GM23338 (cell line): ENCODE results near the gene CASKIN2. TPM values are rescaled to one million over a fixed set of nuclear protein-coding genes. Genes with fewer than 3 reads are reported as not detected.

Experiments used
- ATAC-seq: fragments of 200-7000 bp; cut with Tn5 transposase; 3 replicates; pipeline ENCODE4 v1.9.1; 2020
- DNase-seq: peaks from one replicate; pipeline ENCODE4 v3.0.0-alpha.2; 2015; ENCODE audit warnings: low spot score
- H2AFZ ChIP-seq: fragments of 200-600 bp; sonication (generic); 2 replicates; pipeline ENCODE4 v1.8.0; 2016; ENCODE audit warnings: antibody characterized with exemption, mild to moderate bottlenecking, moderate library complexity
- H3F3A ChIP-seq: fragments of 200-600 bp; sonication (generic); replicated peaks from 2 replicates; pipeline ENCODE4 v1.8.0; 2017; ENCODE audit warnings: antibody characterized with exemption, mixed run types, low read depth
- H3K27ac ChIP-seq: fragments of 200-600 bp; sonication (generic); 2 replicates; pipeline ENCODE4 v1.6.1; 2016; ENCODE audit warnings: low read depth
- H3K27me3 ChIP-seq: fragments of 200-600 bp; sonication (generic); 2 replicates; pipeline ENCODE4 v1.8.0; 2016; ENCODE audit warnings: mild to moderate bottlenecking, mixed run types, moderate library complexity; ENCODE audit not compliant: insufficient read depth
- H3K36me3 ChIP-seq: fragments of 200-600 bp; sonication (generic); 2 replicates; pipeline ENCODE4 v1.8.0; 2016; ENCODE audit warnings: mild to moderate bottlenecking; ENCODE audit not compliant: insufficient read depth
- H3K4me1 ChIP-seq: fragments of 200-600 bp; sonication (generic); 2 replicates; pipeline ENCODE4 v1.8.0; 2016; ENCODE audit warnings: mild to moderate bottlenecking, moderate library complexity; ENCODE audit not compliant: insufficient read depth
- H3K4me2 ChIP-seq: fragments of 200-600 bp; sonication (generic); 2 replicates; pipeline ENCODE4 v1.7.1; 2017; ENCODE audit warnings: mixed run types
- H3K4me3 ChIP-seq: fragments of 200-600 bp; sonication (generic); 2 replicates; pipeline ENCODE4 v1.6.1; 2016; ENCODE audit warnings: mixed run types
- H3K79me2 ChIP-seq: fragments of 200-600 bp; sonication (generic); replicated peaks from 2 replicates; pipeline ENCODE4 v1.8.0; 2017; ENCODE audit warnings: mild to moderate bottlenecking; ENCODE audit not compliant: insufficient read depth
- H3K9me2 ChIP-seq: fragments of 200-600 bp; sonication (generic); 2 replicates; pipeline ENCODE4 v1.8.0; 2017; ENCODE audit not compliant: insufficient read depth
- H4K20me1 ChIP-seq: fragments of 200-600 bp; sonication (generic); replicated peaks from 2 replicates; pipeline ENCODE4 v1.8.0; 2017; ENCODE audit warnings: mild to moderate bottlenecking; ENCODE audit not compliant: insufficient read depth
- H3K27ac Mint-ChIP-seq: 2 replicates; pipeline ENCODE4 v1.8.0; 2020; ENCODE audit warnings: inconsistent platforms, mild to moderate bottlenecking, moderate library complexity, mixed read lengths
- H3K27me3 Mint-ChIP-seq: 3 replicates; pipeline ENCODE4 v1.8.0; 2022; ENCODE audit warnings: low read depth, mild to moderate bottlenecking, moderate library complexity, mixed read lengths, inconsistent platforms; ENCODE audit not compliant: insufficient read depth, poor library complexity
- H3K36me3 Mint-ChIP-seq: 3 replicates; pipeline ENCODE4 v1.8.0; 2021; ENCODE audit warnings: low read depth, mild to moderate bottlenecking, inconsistent platforms, moderate library complexity, mixed read lengths
- H3K4me1 Mint-ChIP-seq: 3 replicates; pipeline ENCODE4 v1.8.0; 2020; ENCODE audit warnings: mild to moderate bottlenecking, inconsistent platforms, mixed read lengths
- H3K4me3 Mint-ChIP-seq: 3 replicates; pipeline ENCODE4 v1.8.0; 2021; ENCODE audit warnings: moderate library complexity, mild to moderate bottlenecking, inconsistent platforms, mixed read lengths
- H3K9me3 Mint-ChIP-seq: 3 replicates; pipeline ENCODE4 v1.8.0; 2020; ENCODE audit warnings: moderate library complexity, mild to moderate bottlenecking, inconsistent platforms, mixed read lengths
- CREB1 ChIP-seq: fragments of 250-450 bp; sonication (Bioruptor Pico); IDR thresholded peaks from 2 replicates; pipeline ENCODE4 v1.5.0; 2020; ENCODE audit warnings: low read depth, mild to moderate bottlenecking, moderate library complexity
- EZH2phosphoT487 ChIP-seq: fragments of 200-600 bp; sonication (generic); IDR thresholded peaks from one replicate; pipeline ENCODE4 v1.8.1; 2018; ENCODE audit warnings: antibody characterized with exemption; ENCODE audit not compliant: unreplicated experiment
- ZNF331 ChIP-seq: fragments of 250-450 bp; sonication (Bioruptor Pico); IDR thresholded peaks from 2 replicates; pipeline ENCODE4 v1.5.0; 2020; ENCODE audit warnings: low read depth, mild to moderate bottlenecking, moderate library complexity
- polyA plus RNA-seq: library from polyadenylated mRNA; unstranded; fragments of >200 nt; fragmentation: Nextera tagmentation; extraction: Ambion mirVana; gene quantifications from 2 replicates; pipeline ENCODE4 v1.2.1, GENCODE V29; 2016
- total RNA-seq: library from RNA; depleted of rRNA; stranded (reverse); fragments of >200 nt; shearing (Covaris generic); gene quantifications from 2 replicates; pipeline ENCODE4 v1.2.3, GENCODE V29; 2014
- TF ChIP-seq, protein P1 (sequence below): IDR thresholded peaks from one replicate; pipeline ENCODE4 v1.6.1; 2018; ENCODE audit warnings: antibody characterized with exemption; ENCODE audit not compliant: unreplicated experiment
- TF ChIP-seq, protein P2 (sequence below): fragments of 250-450 bp; sonication (Bioruptor Pico); IDR thresholded peaks from 2 replicates; pipeline ENCODE4 v1.5.0; 2020; ENCODE audit warnings: mild to moderate bottlenecking, moderate library complexity
- TF ChIP-seq, protein P3 (sequence below), 2 experiments: fragments of 200-600 bp in 1 of 2; sonication (generic) in 1 of 2; conservative IDR thresholded peaks; 2 replicates each; pipeline versions ENCODE4 v1.5.1 to v1.6.1; 2016 to 2017; ENCODE audit warnings: antibody characterized with exemption in 2 of 2, low read depth in 2 of 2, mild to moderate bottlenecking in 2 of 2, moderate library complexity in 1 of 2

The CASKIN2 gene
- total and polyA plus RNA-seq, 2 experiments from 2014 or later, result 4.9 to 21.5 TPM

DNA sequence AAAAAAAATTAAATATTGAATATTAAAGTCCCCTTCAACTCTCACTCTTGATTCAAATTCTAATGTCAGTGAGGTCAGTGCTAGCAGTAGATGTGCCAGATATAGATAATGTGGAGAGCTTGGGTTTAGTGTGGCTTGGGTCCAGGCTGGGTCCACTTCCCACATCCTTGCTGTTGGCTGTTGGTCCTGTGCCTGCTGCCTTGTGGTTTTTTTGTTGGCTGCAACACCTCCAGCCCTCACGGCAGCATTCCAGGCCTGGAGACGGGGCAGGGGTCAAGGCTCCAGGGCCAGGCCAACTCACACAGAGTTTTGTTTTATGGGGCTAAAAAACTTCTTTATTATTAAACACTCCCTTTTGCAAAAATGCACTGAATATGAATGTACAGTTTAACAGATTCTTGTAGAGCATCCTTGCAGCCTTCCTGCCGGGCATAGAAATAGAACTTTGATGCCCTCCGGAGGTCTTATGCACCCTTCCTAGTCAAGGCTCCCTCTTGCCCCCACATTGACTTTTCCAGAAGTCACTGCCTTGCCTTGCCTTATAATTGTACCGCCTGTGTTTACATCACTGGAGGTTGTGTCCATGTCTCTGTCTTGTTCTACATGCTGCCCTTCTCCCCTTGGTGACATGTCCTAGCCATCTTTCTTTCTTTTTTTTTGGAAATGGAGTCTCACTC is 46.7 kb upstream of the CASKIN2 start:
- H3K27ac Mint-ChIP-seq, result no peak overlapping the region

DNA sequence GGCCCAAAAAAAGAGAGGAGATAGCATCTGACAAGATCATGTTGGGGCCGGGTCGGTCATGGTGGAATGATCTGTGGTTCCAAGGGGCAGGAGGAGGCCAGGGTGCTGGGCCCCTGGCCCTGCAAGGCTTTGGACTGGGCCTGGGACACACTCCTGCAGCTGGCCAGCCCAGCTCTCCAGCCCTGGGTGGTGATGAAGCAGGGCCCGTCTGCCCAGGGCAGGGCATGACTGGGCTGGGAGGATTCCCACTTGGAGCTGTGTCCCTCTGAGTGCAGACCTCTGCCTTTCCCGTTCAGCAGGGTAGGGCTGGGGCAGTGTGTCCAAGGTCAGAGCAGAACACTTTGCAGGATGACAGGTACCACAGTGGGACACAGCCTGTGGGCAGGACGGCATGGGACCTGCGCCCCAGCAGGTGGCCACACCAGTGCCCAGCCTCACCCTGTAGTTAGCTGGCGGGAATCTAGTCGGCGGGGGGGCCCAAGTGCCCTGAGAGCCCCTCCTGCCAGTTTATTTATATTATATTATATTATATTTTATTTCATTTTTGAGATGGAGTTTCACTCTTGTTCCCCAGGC is 44.7 kb upstream of the CASKIN2 start:
- peaks cover 2% of the 10 kb centered on the region; the same call in 1 of the 3 replicates for H3K4me1 Mint-ChIP-seq
- H3K27ac ChIP-seq, result no peak overlapping the region
- H3K27ac Mint-ChIP-seq, result no peak overlapping the region
- no peak for ATAC-seq
- H3K27me3 Mint-ChIP-seq, result no peaks in the 10 kb centered on the region
- no peak overlapping the region for H3K4me3 Mint-ChIP-seq
- H3F3A ChIP-seq, result no peaks in the 10 kb centered on the region
- H3K9me3 Mint-ChIP-seq, result no peaks in the 10 kb centered on the region
- H3K9me2 ChIP-seq, result no peaks in the 10 kb centered on the region
- H4K20me1 ChIP-seq, result no peaks in the 10 kb centered on the region
- no peaks in the 10 kb centered on the region for H3K27me3 ChIP-seq
- DNase-seq, result no peak
- no peaks in the 10 kb centered on the region; the same call in 1 of the 2 replicates for H3K36me3 ChIP-seq
- no peak overlapping the region for H3K4me3 ChIP-seq
- H2AFZ ChIP-seq, result no peak overlapping the region
- no peaks in the 10 kb centered on the region; the same call in 1 of the 2 replicates for H3K4me1 ChIP-seq
- no peak overlapping the region for H3K4me2 ChIP-seq
- no peaks in the 10 kb centered on the region for H3K36me3 Mint-ChIP-seq
- no peaks in the 10 kb centered on the region for H3K79me2 ChIP-seq
- TF ChIP-seq CREB1 (CRISPR knock-in tag), result no peak
- TF ChIP-seq, protein P1, sequence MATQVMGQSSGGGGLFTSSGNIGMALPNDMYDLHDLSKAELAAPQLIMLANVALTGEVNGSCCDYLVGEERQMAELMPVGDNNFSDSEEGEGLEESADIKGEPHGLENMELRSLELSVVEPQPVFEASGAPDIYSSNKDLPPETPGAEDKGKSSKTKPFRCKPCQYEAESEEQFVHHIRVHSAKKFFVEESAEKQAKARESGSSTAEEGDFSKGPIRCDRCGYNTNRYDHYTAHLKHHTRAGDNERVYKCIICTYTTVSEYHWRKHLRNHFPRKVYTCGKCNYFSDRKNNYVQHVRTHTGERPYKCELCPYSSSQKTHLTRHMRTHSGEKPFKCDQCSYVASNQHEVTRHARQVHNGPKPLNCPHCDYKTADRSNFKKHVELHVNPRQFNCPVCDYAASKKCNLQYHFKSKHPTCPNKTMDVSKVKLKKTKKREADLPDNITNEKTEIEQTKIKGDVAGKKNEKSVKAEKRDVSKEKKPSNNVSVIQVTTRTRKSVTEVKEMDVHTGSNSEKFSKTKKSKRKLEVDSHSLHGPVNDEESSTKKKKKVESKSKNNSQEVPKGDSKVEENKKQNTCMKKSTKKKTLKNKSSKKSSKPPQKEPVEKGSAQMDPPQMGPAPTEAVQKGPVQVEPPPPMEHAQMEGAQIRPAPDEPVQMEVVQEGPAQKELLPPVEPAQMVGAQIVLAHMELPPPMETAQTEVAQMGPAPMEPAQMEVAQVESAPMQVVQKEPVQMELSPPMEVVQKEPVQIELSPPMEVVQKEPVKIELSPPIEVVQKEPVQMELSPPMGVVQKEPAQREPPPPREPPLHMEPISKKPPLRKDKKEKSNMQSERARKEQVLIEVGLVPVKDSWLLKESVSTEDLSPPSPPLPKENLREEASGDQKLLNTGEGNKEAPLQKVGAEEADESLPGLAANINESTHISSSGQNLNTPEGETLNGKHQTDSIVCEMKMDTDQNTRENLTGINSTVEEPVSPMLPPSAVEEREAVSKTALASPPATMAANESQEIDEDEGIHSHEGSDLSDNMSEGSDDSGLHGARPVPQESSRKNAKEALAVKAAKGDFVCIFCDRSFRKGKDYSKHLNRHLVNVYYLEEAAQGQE, result no peak
- TF ChIP-seq, protein P2, sequence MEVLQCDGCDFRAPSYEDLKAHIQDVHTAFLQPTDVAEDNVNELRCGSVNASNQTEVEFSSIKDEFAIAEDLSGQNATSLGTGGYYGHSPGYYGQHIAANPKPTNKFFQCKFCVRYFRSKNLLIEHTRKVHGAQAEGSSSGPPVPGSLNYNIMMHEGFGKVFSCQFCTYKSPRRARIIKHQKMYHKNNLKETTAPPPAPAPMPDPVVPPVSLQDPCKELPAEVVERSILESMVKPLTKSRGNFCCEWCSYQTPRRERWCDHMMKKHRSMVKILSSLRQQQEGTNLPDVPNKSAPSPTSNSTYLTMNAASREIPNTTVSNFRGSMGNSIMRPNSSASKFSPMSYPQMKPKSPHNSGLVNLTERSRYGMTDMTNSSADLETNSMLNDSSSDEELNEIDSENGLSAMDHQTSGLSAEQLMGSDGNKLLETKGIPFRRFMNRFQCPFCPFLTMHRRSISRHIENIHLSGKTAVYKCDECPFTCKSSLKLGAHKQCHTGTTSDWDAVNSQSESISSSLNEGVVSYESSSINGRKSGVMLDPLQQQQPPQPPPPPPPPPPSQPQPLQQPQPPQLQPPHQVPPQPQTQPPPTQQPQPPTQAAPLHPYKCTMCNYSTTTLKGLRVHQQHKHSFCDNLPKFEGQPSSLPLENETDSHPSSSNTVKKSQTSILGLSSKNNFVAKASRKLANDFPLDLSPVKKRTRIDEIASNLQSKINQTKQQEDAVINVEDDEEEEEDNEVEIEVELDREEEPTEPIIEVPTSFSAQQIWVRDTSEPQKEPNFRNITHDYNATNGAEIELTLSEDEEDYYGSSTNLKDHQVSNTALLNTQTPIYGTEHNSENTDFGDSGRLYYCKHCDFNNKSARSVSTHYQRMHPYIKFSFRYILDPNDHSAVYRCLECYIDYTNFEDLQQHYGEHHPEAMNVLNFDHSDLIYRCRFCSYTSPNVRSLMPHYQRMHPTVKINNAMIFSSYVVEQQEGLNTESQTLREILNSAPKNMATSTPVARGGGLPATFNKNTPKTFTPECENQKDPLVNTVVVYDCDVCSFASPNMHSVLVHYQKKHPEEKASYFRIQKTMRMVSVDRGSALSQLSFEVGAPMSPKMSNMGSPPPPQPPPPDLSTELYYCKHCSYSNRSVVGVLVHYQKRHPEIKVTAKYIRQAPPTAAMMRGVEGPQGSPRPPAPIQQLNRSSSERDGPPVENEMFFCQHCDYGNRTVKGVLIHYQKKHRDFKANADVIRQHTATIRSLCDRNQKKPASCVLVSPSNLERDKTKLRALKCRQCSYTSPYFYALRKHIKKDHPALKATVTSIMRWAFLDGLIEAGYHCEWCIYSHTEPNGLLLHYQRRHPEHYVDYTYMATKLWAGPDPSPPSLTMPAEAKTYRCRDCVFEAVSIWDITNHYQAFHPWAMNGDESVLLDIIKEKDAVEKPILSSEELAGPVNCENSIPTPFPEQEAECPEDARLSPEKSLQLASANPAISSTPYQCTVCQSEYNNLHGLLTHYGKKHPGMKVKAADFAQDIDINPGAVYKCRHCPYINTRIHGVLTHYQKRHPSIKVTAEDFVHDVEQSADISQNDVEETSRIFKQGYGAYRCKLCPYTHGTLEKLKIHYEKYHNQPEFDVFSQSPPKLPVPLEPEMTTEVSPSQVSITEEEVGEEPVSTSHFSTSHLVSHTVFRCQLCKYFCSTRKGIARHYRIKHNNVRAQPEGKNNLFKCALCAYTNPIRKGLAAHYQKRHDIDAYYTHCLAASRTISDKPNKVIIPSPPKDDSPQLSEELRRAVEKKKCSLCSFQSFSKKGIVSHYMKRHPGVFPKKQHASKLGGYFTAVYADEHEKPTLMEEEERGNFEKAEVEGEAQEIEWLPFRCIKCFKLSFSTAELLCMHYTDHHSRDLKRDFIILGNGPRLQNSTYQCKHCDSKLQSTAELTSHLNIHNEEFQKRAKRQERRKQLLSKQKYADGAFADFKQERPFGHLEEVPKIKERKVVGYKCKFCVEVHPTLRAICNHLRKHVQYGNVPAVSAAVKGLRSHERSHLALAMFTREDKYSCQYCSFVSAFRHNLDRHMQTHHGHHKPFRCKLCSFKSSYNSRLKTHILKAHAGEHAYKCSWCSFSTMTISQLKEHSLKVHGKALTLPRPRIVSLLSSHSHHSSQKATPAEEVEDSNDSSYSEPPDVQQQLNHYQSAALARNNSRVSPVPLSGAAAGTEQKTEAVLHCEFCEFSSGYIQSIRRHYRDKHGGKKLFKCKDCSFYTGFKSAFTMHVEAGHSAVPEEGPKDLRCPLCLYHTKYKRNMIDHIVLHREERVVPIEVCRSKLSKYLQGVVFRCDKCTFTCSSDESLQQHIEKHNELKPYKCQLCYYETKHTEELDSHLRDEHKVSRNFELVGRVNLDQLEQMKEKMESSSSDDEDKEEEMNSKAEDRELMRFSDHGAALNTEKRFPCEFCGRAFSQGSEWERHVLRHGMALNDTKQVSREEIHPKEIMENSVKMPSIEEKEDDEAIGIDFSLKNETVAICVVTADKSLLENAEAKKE (CRISPR knock-in tag), result no peak
- no peak for TF ChIP-seq ZNF331 (CRISPR knock-in tag)
- no peak for TF ChIP-seq EZH2phosphoT487

More for the DNA sequence above, 46.7 kb upstream of the CASKIN2 start:
- Histone ChIP-seq H3K79me2 (no peaks in the 10 kb centered on the region), H3K4me2 (no peak overlapping the region), H2AFZ (no peak overlapping the region), H3K9me2 (no peaks in the 10 kb centered on the region), H3K36me3 (no peaks in the 10 kb centered on the region; the same call in 1 of the 2 replicates), H3K4me1 (no peaks in the 10 kb centered on the region; the same call in 1 of the 2 replicates), H4K20me1 (no peaks in the 10 kb centered on the region), H3K27me3 (no peaks in the 10 kb centered on the region), H3F3A (no peaks in the 10 kb centered on the region), H3K4me3 (no peak overlapping the region), H3K27ac (no peak overlapping the region)
- Mint-ChIP-seq H3K27me3 (peaks cover 2% of the 10 kb centered on the region), H3K4me1 (peaks cover under 1% of the 10 kb centered on the region; the same call in 1 of the 3 replicates), H3K36me3 (no peaks in the 10 kb centered on the region), H3K4me3 (no peak overlapping the region), H3K9me3 (no peaks in the 10 kb centered on the region)
- DNase-seq (no peak), ATAC-seq (no peak)
- TF ChIP-seq, protein P3, sequence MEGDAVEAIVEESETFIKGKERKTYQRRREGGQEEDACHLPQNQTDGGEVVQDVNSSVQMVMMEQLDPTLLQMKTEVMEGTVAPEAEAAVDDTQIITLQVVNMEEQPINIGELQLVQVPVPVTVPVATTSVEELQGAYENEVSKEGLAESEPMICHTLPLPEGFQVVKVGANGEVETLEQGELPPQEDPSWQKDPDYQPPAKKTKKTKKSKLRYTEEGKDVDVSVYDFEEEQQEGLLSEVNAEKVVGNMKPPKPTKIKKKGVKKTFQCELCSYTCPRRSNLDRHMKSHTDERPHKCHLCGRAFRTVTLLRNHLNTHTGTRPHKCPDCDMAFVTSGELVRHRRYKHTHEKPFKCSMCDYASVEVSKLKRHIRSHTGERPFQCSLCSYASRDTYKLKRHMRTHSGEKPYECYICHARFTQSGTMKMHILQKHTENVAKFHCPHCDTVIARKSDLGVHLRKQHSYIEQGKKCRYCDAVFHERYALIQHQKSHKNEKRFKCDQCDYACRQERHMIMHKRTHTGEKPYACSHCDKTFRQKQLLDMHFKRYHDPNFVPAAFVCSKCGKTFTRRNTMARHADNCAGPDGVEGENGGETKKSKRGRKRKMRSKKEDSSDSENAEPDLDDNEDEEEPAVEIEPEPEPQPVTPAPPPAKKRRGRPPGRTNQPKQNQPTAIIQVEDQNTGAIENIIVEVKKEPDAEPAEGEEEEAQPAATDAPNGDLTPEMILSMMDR (conservative IDR thresholded peaks at IDR 0.05; ENCODE audit: low read depth in 2 of 2), result 0 out of 4 replicates have a peak, but pooled peaks of 1 of the 2 experiments have one; percentile 11
- TF ChIP-seq EZH2phosphoT487, result no peak
